PC-3 (cell line): ENCODE results near the gene SNX13.

Source experiments
- EZH2 ChIP-seq: fragments of 300-600 bp; sonication (generic); IDR thresholded peaks from one replicate; pipeline ENCODE4 v1.6.1; 2017; ENCODE audit warnings: antibody characterized with exemption, mild to moderate bottlenecking, low read length; ENCODE audit not compliant: unreplicated experiment
- EZH2phosphoT487 ChIP-seq: fragments of 300-600 bp; sonication (generic); IDR thresholded peaks from 2 replicates; pipeline ENCODE4 v1.6.1; 2018; ENCODE audit warnings: mild to moderate bottlenecking, antibody characterized with exemption, low read length, borderline replicate concordance
- TF ChIP-seq, protein P1 (sequence below): fragments of 300-600 bp; sonication (generic); conservative IDR thresholded peaks from 2 replicates; pipeline ENCODE4 v1.5.1; 2017; ENCODE audit warnings: antibody characterized with exemption, low read depth, mild to moderate bottlenecking, low read length

DNA sequence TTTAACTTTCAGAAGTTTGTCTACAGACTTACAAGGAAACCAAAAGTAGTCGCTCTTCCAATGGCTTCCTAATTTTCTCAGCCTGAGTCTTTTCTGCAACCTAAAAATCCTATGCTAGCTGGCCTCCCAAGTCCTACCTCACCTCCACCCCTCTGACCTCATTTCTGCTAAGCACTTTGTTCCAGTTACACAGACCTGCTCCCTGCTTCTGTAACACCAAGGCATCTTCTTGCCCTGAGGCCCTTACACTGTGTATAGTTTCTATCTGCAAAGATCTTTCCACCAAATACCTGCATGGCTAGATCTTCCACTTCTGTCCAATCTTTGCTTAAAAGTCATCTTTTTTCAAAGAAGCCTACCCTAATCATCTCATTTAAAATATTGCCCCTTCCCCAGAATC is 1.9 kb upstream of the SNX13 start:
- no peak for TF ChIP-seq EZH2phosphoT487
- TF ChIP-seq, protein P1, sequence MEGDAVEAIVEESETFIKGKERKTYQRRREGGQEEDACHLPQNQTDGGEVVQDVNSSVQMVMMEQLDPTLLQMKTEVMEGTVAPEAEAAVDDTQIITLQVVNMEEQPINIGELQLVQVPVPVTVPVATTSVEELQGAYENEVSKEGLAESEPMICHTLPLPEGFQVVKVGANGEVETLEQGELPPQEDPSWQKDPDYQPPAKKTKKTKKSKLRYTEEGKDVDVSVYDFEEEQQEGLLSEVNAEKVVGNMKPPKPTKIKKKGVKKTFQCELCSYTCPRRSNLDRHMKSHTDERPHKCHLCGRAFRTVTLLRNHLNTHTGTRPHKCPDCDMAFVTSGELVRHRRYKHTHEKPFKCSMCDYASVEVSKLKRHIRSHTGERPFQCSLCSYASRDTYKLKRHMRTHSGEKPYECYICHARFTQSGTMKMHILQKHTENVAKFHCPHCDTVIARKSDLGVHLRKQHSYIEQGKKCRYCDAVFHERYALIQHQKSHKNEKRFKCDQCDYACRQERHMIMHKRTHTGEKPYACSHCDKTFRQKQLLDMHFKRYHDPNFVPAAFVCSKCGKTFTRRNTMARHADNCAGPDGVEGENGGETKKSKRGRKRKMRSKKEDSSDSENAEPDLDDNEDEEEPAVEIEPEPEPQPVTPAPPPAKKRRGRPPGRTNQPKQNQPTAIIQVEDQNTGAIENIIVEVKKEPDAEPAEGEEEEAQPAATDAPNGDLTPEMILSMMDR, result no peak
- TF ChIP-seq EZH2, result no peak
